Measurements from ENCODE around the gene BRD3.

The BRD3 gene

DNA sequence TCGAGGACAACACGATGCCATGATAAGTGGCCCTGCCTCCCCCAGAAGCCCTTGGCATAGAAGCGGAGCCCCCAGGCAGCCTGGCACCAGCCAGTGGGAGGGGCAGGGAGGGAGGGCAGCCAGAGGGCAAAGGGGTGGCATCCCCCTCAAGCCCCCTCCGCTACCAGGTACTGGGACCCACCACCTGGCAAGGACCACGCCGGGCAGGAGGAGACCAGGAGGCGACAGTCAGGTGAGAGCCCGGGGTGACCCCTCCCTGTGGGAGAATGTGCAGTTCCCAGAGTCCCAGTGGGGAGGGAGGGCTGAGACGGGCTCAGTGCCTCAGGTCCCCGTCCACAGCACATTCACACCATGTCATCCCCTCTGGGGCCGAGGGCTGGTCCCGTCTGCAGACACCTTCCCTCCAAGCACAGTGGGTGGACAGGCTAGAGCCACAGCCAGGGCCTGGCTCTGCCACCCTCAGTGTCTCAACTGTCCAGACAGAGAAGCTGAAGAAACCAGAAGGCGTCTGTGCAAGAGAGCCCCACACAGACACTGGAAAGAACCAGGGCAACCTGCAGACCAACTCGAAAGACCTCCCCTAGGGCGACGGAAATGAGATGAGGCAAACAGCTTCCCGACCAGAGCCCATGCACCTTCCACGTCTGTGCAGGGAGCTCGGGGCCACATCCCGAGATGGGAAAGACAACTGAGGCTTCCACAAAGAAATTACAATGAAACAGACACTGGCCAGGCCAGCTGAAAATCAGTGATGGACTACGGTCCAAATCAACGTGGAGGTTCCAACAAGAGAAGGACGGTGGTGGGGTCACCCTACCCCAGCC, 11.1 kb downstream of the BRD3 start:
- DNase-seq (ENCODE audit: low spot score): no peak
- TF ChIP-seq CTCF (IDR thresholded peaks at IDR 0.05; ENCODE audit: extremely low read depth, missing control alignments): no peak

DNA sequence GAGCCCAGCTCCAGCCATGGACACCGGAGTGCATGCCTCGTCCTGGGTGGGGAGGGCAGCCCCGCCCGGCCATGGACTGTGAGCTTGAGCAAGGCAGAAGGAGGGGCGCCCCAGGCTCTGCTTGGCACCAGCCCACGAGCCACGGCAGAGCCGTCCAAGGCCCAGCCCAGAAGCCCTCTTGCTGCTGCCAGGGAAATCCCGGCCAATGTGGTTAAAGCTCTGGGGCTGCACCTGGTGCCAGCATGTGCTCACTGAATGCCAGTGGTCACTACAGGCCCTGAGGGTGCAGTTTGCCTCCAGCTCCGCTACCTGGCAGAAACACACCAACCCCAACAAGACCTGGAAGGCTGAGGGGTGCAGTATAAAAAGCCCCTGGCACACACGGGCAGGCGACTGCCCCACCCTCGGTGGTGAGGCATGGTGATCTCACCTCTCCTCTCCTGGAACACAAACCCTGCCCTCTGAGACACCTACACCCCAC, 11.8 kb downstream of the BRD3 start:
- no peak for DNase-seq (ENCODE audit: low spot score)

GRCh38 chr9:134054891-134055811, 12.7 kb downstream of the BRD3 start:
- DNase-seq (ENCODE audit: low spot score): no peak
- TF ChIP-seq CTCF (IDR thresholded peaks at IDR 0.05; ENCODE audit: extremely low read depth, missing control alignments): no peak

More for the DNA sequence above, 11.8 kb downstream of the BRD3 start:
- TF ChIP-seq CTCF (IDR thresholded peaks at IDR 0.05; ENCODE audit: extremely low read depth, missing control alignments): no peak

DNA sequence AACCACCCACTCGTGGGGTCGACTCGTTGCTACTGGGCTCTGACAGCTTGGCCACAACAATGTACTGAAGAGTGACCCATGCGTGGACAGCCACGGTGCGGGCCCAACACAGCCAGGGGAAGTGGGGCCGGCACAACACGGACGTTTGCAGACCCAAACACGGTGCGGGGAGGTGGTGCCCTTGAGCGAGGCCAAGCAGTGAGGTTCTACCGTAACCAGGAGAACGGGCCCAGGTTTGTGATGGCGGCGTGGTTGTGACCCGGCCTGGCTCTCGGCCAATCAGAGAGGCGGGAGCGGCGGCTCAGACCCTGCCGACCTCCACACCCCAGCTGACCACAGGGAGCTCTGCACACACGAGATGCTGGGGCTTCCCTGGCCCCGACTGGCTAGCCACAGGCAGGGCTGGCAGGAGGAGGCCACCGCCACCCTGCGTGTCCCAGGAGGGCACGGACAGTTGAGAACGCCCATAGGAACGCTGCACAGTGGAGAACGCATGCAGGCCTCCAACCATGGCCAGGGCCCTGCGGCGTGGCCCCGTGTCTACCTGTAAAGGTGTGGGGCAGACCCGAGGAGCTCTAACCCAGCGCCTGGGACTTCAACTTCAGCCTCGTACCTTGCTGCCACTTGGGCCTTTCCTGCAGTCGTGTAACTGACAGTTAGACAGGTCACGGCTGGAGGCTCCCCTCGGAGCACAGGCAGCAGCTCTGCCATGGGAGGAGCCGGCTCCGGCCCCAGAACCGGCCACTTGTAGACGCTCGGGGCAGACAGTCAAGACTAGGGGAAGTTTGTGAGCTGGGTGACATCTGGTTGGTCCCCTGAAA, 13.7 kb downstream of the BRD3 start:
- TF ChIP-seq CTCF (IDR thresholded peaks at IDR 0.05; ENCODE audit: extremely low read depth, missing control alignments): no peak
- no peak for DNase-seq (ENCODE audit: low spot score)

- no peak for DNase-seq (ENCODE audit: low spot score)
- no peak for TF ChIP-seq CTCF (IDR thresholded peaks at IDR 0.05; ENCODE audit: extremely low read depth, missing control alignments)
These were observed 14.4 kb downstream of the BRD3 start for GRCh38 chr9:134053401-134053871.

DNA sequence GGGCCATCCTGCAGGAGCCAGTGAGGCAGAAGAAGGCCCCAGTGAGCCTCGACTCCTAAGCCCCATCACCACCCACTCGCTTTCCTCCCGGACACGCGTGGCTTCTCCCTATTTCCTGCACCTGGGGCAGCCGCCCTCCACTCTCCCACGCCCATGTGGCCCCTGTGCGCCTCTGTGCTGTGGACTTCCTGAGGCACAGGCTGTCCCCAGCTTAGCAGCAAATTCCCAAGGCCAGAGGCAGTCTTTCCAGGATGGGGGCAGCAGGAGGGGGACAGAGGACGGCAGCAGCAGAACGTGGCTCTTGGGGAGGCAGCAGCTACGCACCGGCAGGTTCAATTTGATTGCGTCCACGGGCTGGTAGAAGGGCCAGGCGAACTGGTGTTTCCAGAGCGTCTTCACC, 14.9 kb downstream of the BRD3 start:
- TF ChIP-seq CTCF (IDR thresholded peaks at IDR 0.05; ENCODE audit: extremely low read depth, missing control alignments): no peak
- no peak for DNase-seq (ENCODE audit: low spot score)

Data from GM20000 (cell line).